Gastrocnemius medialis (tissue), 4 donors: ENCODE results near the gene TTC4. TPM values are rescaled to one million over a fixed set of nuclear protein-coding genes. Genes with fewer than 3 reads are reported as not detected.
A peak's percentile ranks its signal among the peaks of the same experiment; 100 is the strongest.

Experiments
- ATAC-seq, 2 donors: fragments of 150-250 bp; one replicate each; pipeline ENCODE4 v1.9.1; 2016
- DNase-seq, 2 donors: peaks; one replicate each; pipeline ENCODE4 v3.0.0-alpha.2; 2019
- H3K27ac ChIP-seq, 4 donors: fragments of 200-600 bp; sonication (generic); 1 replicate in 1 of 4; 2 replicates in 3 of 4; pipeline ENCODE4 v1.5.1; 2016 to 2018; ENCODE audit warnings: mild to moderate bottlenecking in 2 of 4, moderate library complexity in 1 of 4
- H3K27me3 ChIP-seq, 3 donors: fragments of 200-600 bp; sonication (generic) in 2 of 3; 1 replicate in 1 of 3; 2 replicates in 2 of 3; pipeline versions ENCODE4 v1.5.1 to v1.6.0; 2016 to 2019; ENCODE audit warnings: mild to moderate bottlenecking in 1 of 3, moderate library complexity in 1 of 3
- H3K36me3 ChIP-seq, 2 donors: fragments of 200-600 bp; sonication (generic) in 1 of 2; one replicate each; pipeline ENCODE4 v1.5.1; 2017 to 2018
- H3K4me1 ChIP-seq, 2 donors: fragments of 200-600 bp; sonication (generic) in 1 of 2; one replicate each; pipeline ENCODE4 v1.5.1; 2016 to 2017; ENCODE audit warnings: mild to moderate bottlenecking in 2 of 2
- H3K4me3 ChIP-seq, 4 donors: fragments of 200-600 bp; sonication (generic) in 3 of 4; 1 replicate in 1 of 4; 2 replicates in 3 of 4; pipeline ENCODE4 v1.5.1; 2016 to 2019; ENCODE audit warnings: mild to moderate bottlenecking in 2 of 4
- H3K9me3 ChIP-seq, 3 donors: fragments of 200-600 bp; sonication (generic) in 2 of 3; 1 replicate in 1 of 3; 2 replicates in 2 of 3; pipeline ENCODE4 v1.5.1; 2016 to 2019
- CTCF ChIP-seq, 5 experiments: fragments of 450-650 bp in 3 of 5; fragments of 200-600 bp in 2 of 5; sonication (generic) in 2 of 5; IDR thresholded peaks in 4 of 5; conservative IDR thresholded peaks in 1 of 5; 1 replicate in 4 of 5; 2 replicates in 1 of 5; pipeline ENCODE4 v1.5.1; 2016 to 2019; ENCODE audit warnings: antibody characterized with exemption in 5 of 5, mild to moderate bottlenecking in 3 of 5, moderate library complexity in 3 of 5
- POLR2A ChIP-seq, 2 donors: fragments of 450-650 bp; IDR thresholded peaks; one replicate each; pipeline ENCODE4 v1.6.1; 2017; ENCODE audit warnings: antibody characterized with exemption in 2 of 2, mild to moderate bottlenecking in 2 of 2, moderate library complexity in 2 of 2
- in situ Hi-C, 4 donors: fragments of 200-750 bp; cut with MboI; loops; one replicate each; pipeline versions ENCODE4 v1.15.0 to v1.8.0; 2017; ENCODE audit warnings: low sequenced_read_pairs in 4 of 4
- intact Hi-C: fragments of 100-400 bp; cut with DNase I; formaldehyde crosslinking; loops from one replicate; pipeline ENCODE4 v1.15.1; 2023; ENCODE audit warnings: low total_unique reads
- total RNA-seq, 4 donors: library from RNA; depleted of rRNA; stranded (reverse); fragments of >200 nt; gene quantifications; one replicate each; pipeline versions ENCODE4 v1.1.0 to v1.2.3, GENCODE V29; 2016

Gene TTC4
- total RNA-seq: 10 to 100 TPM; 26.7 to 44.3 (median 31.4) TPM

GRCh38 chr1:54715493-54716298, at the start of gene TTC4:
TSS of gene TTC4 (plus strand) at chr1:54715861. CDS start at chr1:54715909, 48 bp downstream.
- in situ Hi-C loops (no loop called here), intact Hi-C loops (loop anchor here (1.0 to 5.0 kb wide), 4 partner anchors 49 to 828 kb away; partner anchors contain the start of genes ACOT11, IFT25, LRRC42 and PARS2)
- DNase-seq (peak; percentile 59 to 72), ATAC-seq (peak; percentile 92 to 95)
- no peak for TF ChIP-seq CTCF (IDR thresholded peaks at IDR 0.05 in 4 of 5, conservative IDR thresholded peaks at IDR 0.05 in 1 of 5)
- peak; percentile 77 to 79 for TF ChIP-seq POLR2A (IDR thresholded peaks at IDR 0.05)
- no peaks in the 10 kb centered on the region for H3K9me3 ChIP-seq
- H3K27me3 ChIP-seq: no peaks in the 10 kb centered on the region
- peak within 1 kb of the TSS; percentile 91 to 98 (median 97) for H3K4me3 ChIP-seq
- H3K36me3 ChIP-seq: peaks cover 2 to 15% of the 10 kb centered on the region in 2 donors
- H3K27ac ChIP-seq: peak within 1 kb of the TSS; percentile 88 to 94 (median 90)
- H3K4me1 ChIP-seq: peaks cover 12 to 15% of the 10 kb centered on the region in 2 donors

DNA sequence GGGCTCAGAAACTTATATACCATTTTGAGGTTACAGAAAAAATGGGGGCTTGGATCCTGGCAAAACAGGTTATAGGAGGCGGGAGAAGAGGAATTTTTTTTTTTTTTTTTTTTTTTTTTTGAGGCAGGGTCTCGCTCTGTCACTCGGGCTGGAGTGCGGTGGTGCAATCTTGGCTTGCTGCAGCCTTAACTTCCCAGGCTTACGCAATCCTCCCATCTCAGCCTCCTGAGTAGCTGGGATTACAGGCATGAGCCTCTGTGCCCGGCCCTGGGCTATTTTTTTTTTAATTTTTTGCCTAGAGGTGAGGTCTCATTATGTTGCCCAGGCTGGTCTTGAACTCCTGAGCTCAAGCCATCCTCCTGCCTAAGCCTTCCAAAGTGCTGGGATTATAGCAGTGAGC, 49.3 kb upstream of the TTC4 start:
- H3K36me3 ChIP-seq: no peaks in the 10 kb centered on the region
- no peaks in the 10 kb centered on the region for H3K4me1 ChIP-seq
- intact Hi-C loops (no loop called here), in situ Hi-C loops (no loop called here)
- no peaks in the 10 kb centered on the region for H3K9me3 ChIP-seq
- no peaks in the 10 kb centered on the region for H3K27me3 ChIP-seq
- no peak for ATAC-seq
- no peak overlapping the region for H3K27ac ChIP-seq
- TF ChIP-seq POLR2A (IDR thresholded peaks at IDR 0.05): no peak
- no peak for TF ChIP-seq CTCF (IDR thresholded peaks at IDR 0.05 in 4 of 5, conservative IDR thresholded peaks at IDR 0.05 in 1 of 5)
- no peak overlapping the region for H3K4me3 ChIP-seq
- DNase-seq: no peak

DNA sequence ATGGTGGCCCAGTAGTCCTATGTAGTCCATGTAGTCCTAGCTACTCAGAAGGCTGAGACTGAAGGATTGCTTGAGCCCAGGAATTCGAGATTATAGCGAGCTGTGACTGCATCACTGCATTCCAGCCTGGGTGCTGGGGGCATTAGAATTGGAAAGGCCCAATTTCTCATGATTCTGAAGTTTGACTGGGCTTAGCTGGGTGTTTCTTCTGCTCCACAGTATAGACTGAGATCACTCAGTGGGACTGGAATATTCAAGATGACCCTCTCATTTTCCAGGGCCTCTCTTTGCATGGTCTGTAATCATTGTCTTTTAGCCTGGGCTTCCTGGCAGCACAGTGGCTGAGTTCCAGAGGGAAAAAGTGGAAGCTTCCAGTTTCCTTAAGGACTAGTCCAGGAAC, 47.9 kb upstream of the TTC4 start:
- no peak for TF ChIP-seq POLR2A (IDR thresholded peaks at IDR 0.05)
- TF ChIP-seq CTCF (IDR thresholded peaks at IDR 0.05 in 4 of 5, conservative IDR thresholded peaks at IDR 0.05 in 1 of 5): no peak
- ATAC-seq: no peak
- no peaks in the 10 kb centered on the region for H3K4me1 ChIP-seq
- H3K4me3 ChIP-seq: no peak overlapping the region
- no peaks in the 10 kb centered on the region for H3K36me3 ChIP-seq
- H3K27ac ChIP-seq: no peak overlapping the region
- intact Hi-C loops (no loop called here), in situ Hi-C loops (no loop called here)
- no peaks in the 10 kb centered on the region for H3K27me3 ChIP-seq
- no peaks in the 10 kb centered on the region for H3K9me3 ChIP-seq
- DNase-seq: no peak

- no peaks in the 10 kb centered on the region for H3K36me3 ChIP-seq
- in situ Hi-C loops: no loop called here
- ATAC-seq (no peak), DNase-seq (no peak)
- no peak overlapping the region for H3K4me3 ChIP-seq
- H3K4me1 ChIP-seq: no peaks in the 10 kb centered on the region
- H3K27ac ChIP-seq: no peak overlapping the region
- intact Hi-C loops: no loop called here
- TF ChIP-seq CTCF (IDR thresholded peaks at IDR 0.05 in 4 of 5, conservative IDR thresholded peaks at IDR 0.05 in 1 of 5) (no peak), POLR2A (IDR thresholded peaks at IDR 0.05) (no peak)
- H3K27me3 ChIP-seq: no peaks in the 10 kb centered on the region
- H3K9me3 ChIP-seq: no peaks in the 10 kb centered on the region
Measured at GRCh38 chr1:54668567-54668966, 47.1 kb upstream of the TTC4 start.
